GM19240 (cell line): Measurements from ENCODE around the gene ATP9A.
"Not testable (repeated sequence)": the region's sequence is repeated elsewhere in the genome, so short reads cannot be mapped to it uniquely, and the experiment has no call there.

Experiments used
- DNase-seq: peaks from one replicate; pipeline ENCODE4 v3.0.0; 2011; ENCODE audit warnings: low spot score; ENCODE audit not compliant: insufficient read length

ATP9A gene

GRCh38 chr20:51752343-51752951 lies 15.7 kb downstream of the ATP9A start:
- DNase-seq = no peak

- DNase-seq = no peak
These were observed 17.3 kb downstream of the ATP9A start for GRCh38 chr20:51750770-51751388.

GRCh38 chr20:51750037-51750769 lies 18.0 kb downstream of the ATP9A start:
- no peak for DNase-seq

- DNase-seq = no peak
These were observed 18.5 kb downstream of the ATP9A start for GRCh38 chr20:51749674-51750036.

- no peak for DNase-seq
These were observed 20.8 kb downstream of the ATP9A start for GRCh38 chr20:51747182-51747911.

GRCh38 chr20:51745804-51746203 lies 22.4 kb downstream of the ATP9A start:
- no peak for DNase-seq

- DNase-seq = no peak
These were observed 27.4 kb downstream of the ATP9A start for GRCh38 chr20:51740838-51741237.

GRCh38 chr20:51740308-51740707 lies 27.9 kb downstream of the ATP9A start:
- not testable (repeated sequence) for DNase-seq

- no peak for DNase-seq
These were observed 28.4 kb downstream of the ATP9A start for GRCh38 chr20:51739722-51740249.

GRCh38 chr20:51738877-51739447 lies 29.2 kb downstream of the ATP9A start:
- DNase-seq = no peak

GRCh38 chr20:51738261-51738660 lies 29.9 kb downstream of the ATP9A start:
- not testable (repeated sequence) for DNase-seq

GRCh38 chr20:51736947-51737346 lies 31.2 kb downstream of the ATP9A start:
- DNase-seq = no peak

- no peak for DNase-seq
These were observed 32.2 kb downstream of the ATP9A start for GRCh38 chr20:51735728-51736600.

- no peak for DNase-seq
These were observed 33.1 kb downstream of the ATP9A start for GRCh38 chr20:51734876-51735720.

GRCh38 chr20:51733070-51733469 lies 35.1 kb downstream of the ATP9A start:
- no peak for DNase-seq

- no peak for DNase-seq
These were observed 35.9 kb downstream of the ATP9A start for GRCh38 chr20:51732096-51732791.

GRCh38 chr20:51731731-51732095 lies 36.5 kb downstream of the ATP9A start:
- DNase-seq = no peak

GRCh38 chr20:51729771-51730170 lies 38.4 kb downstream of the ATP9A start:
- DNase-seq = no peak

- no peak for DNase-seq
These were observed 39.5 kb downstream of the ATP9A start for GRCh38 chr20:51728737-51729136.
